Kidney capillary endothelial cell (primary cell): ENCODE results near the gene CAMTA1.
A peak's percentile ranks its signal among the peaks of the same experiment; 100 is the strongest.

Source experiments
- DNase-seq: peaks from one replicate; pipeline ENCODE4 v3.0.0-alpha.2; 2018; ENCODE audit warnings: low spot score

The CAMTA1 gene

GRCh38 chr1:7040969-7041695 lies 255.9 kb downstream of the CAMTA1 start:
- no peak for DNase-seq

- peak; percentile 9 for DNase-seq
Observed at GRCh38 chr1:7042322-7043190, 257.3 kb downstream of the CAMTA1 start.

GRCh38 chr1:7043191-7043549 lies 257.9 kb downstream of the CAMTA1 start:
- DNase-seq: no peak

GRCh38 chr1:7043719-7044535 lies 258.7 kb downstream of the CAMTA1 start:
- no peak for DNase-seq

- DNase-seq: no peak
Observed at GRCh38 chr1:7045897-7046296, 260.6 kb downstream of the CAMTA1 start.

GRCh38 chr1:7046314-7046713 lies 261.1 kb downstream of the CAMTA1 start:
- no peak for DNase-seq

- no peak for DNase-seq
Observed at GRCh38 chr1:7046891-7047290, 261.6 kb downstream of the CAMTA1 start.

GRCh38 chr1:7047866-7048265 lies 262.6 kb downstream of the CAMTA1 start:
- DNase-seq: no peak

GRCh38 chr1:7048395-7048794 lies 263.1 kb downstream of the CAMTA1 start:
- DNase-seq: no peak

GRCh38 chr1:7049913-7050625 lies 264.8 kb downstream of the CAMTA1 start:
- no peak for DNase-seq

GRCh38 chr1:7050751-7051665 lies 265.8 kb downstream of the CAMTA1 start:
- DNase-seq: no peak

GRCh38 chr1:7052701-7053100 lies 267.4 kb downstream of the CAMTA1 start:
- no peak for DNase-seq

GRCh38 chr1:7060745-7061144 lies 275.5 kb downstream of the CAMTA1 start:
- no peak for DNase-seq

- no peak for DNase-seq
Observed at GRCh38 chr1:7062346-7063061, 277.2 kb downstream of the CAMTA1 start.

GRCh38 chr1:7063981-7064380 lies 278.7 kb downstream of the CAMTA1 start:
- no peak for DNase-seq

- no peak for DNase-seq
Observed at GRCh38 chr1:7068552-7068951, 283.3 kb downstream of the CAMTA1 start.

- DNase-seq: no peak
Observed at GRCh38 chr1:7069931-7070330, 284.7 kb downstream of the CAMTA1 start.

- peak; percentile 61 for DNase-seq
Observed at GRCh38 chr1:7070389-7071029, 285.3 kb downstream of the CAMTA1 start.

GRCh38 chr1:7076117-7076516 lies 290.9 kb downstream of the CAMTA1 start:
- DNase-seq: no peak

- no peak for DNase-seq
Observed at GRCh38 chr1:7076572-7076971, 291.3 kb downstream of the CAMTA1 start.
